ENCODE measurements around the gene RELN. TPM values are rescaled to one million over a fixed set of nuclear protein-coding genes. Genes with fewer than 3 reads are reported as not detected.

The RELN gene
- polyA plus RNA-seq, 1 donor (not counting 4 experiments of a cell fraction or from before 2014, with no cell fraction given): not detected

DNA sequence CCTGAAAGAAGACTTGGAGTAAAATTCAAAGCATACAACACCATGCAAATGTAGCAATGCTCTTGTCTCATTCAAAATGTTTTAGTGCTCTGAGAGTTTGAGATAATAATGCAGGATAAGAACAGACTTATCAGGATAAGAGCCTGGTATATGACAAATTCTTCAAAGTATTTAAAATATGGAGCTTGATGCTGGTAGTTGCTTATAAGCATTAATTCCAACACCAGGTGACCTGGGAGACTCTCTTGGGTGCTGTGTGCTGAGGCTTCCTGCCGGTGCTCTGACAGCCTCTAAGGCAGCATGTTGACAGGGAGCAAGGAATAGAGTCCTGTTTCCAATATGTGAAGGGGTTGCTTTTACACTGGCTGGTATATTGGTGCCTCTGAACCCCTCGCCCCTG is 508.7 kb downstream of the RELN start:
- Histone ChIP-seq H3K4me1 (ENCODE audit: control insufficient read depth, extremely low read depth, insufficient read depth, low read length) (no peaks in the 10 kb centered on the region), H3K4me3 (ENCODE audit: control insufficient read depth in 2 of 3, extremely low read depth in 1 of 3, insufficient read depth in 2 of 3, low read depth in 1 of 3, low read length in 3 of 3) (no peak overlapping the region), H3K27ac (ENCODE audit: control insufficient read depth, insufficient read depth, low read length) (no peak overlapping the region), H3K79me2 (ENCODE audit: control insufficient read depth, insufficient read depth, low read length) (no peaks in the 10 kb centered on the region), H3K4me2 (ENCODE audit: control insufficient read depth, extremely low read depth, insufficient read depth, low read depth, low read length) (no peak overlapping the region), H4K20me1 (ENCODE audit: control insufficient read depth, extremely low read depth, insufficient read depth, low read length) (no peaks in the 10 kb centered on the region), H3K27me3 (ENCODE audit: control insufficient read depth, extremely low read depth, insufficient read depth, low read length) (no peaks in the 10 kb centered on the region), H3K9me1 (ENCODE audit: control insufficient read depth, extremely low read depth, insufficient read depth, low read length) (no peaks in the 10 kb centered on the region), H3K9me3 (ENCODE audit: control insufficient read depth, low read depth, low read length) (no peaks in the 10 kb centered on the region), H3K9ac (ENCODE audit: control insufficient read depth, extremely low read depth, insufficient read depth, low read length) (no peak overlapping the region), H2AFZ (ENCODE audit: control insufficient read depth, low read length) (no peak overlapping the region), H3K36me3 (ENCODE audit: control insufficient read depth in 2 of 2, extremely low read depth in 1 of 2, insufficient read depth in 2 of 2, low read length in 2 of 2) (no peaks in the 10 kb centered on the region)
- dilution Hi-C loops (cut with MboI; ENCODE audit: extremely low pct_ligation_motif_present, low sequenced_read_pairs): no loop called here
- DNase-seq (ENCODE audit: low read depth, low spot score) (no peak), FAIRE-seq (no peak)
- no peak for TF ChIP-seq EZH2 (IDR thresholded peaks at IDR 0.05; ENCODE audit: low read length)
- TF ChIP-seq, protein P1, sequence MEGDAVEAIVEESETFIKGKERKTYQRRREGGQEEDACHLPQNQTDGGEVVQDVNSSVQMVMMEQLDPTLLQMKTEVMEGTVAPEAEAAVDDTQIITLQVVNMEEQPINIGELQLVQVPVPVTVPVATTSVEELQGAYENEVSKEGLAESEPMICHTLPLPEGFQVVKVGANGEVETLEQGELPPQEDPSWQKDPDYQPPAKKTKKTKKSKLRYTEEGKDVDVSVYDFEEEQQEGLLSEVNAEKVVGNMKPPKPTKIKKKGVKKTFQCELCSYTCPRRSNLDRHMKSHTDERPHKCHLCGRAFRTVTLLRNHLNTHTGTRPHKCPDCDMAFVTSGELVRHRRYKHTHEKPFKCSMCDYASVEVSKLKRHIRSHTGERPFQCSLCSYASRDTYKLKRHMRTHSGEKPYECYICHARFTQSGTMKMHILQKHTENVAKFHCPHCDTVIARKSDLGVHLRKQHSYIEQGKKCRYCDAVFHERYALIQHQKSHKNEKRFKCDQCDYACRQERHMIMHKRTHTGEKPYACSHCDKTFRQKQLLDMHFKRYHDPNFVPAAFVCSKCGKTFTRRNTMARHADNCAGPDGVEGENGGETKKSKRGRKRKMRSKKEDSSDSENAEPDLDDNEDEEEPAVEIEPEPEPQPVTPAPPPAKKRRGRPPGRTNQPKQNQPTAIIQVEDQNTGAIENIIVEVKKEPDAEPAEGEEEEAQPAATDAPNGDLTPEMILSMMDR (optimal IDR thresholded peaks at IDR 0.05 in 1 of 3, IDR thresholded peaks at IDR 0.05 in 1 of 3, conservative IDR thresholded peaks at IDR 0.05 in 1 of 3; ENCODE audit: extremely low read depth in 1 of 3, insufficient read depth in 2 of 3, low read length in 3 of 3): no peak

DNA sequence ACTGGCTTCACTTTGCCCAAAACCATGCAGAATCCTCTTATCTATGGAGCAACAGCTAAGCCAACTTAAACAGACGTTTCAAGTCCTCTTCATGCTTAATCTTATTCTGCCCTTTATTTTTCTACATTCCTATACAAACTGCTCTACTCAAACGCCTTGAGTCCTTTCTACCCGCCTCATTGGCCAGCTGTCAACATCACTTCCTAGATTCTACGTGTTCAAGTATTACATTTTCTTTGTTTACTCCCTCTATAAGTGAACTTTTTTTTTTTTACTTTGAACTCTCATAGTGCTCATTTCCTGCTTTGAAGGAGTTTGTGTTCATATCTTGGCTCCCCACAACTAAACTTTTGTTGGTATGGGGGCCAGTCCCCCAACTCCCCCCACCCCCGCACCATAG is 514.5 kb downstream of the RELN start:
- Histone ChIP-seq H3K4me1 (ENCODE audit: control insufficient read depth, extremely low read depth, insufficient read depth, low read length) (no peaks in the 10 kb centered on the region), H3K9ac (ENCODE audit: control insufficient read depth, extremely low read depth, insufficient read depth, low read length) (no peak overlapping the region), H3K9me3 (ENCODE audit: control insufficient read depth, low read depth, low read length) (no peaks in the 10 kb centered on the region), H3K27ac (ENCODE audit: control insufficient read depth, insufficient read depth, low read length) (no peak overlapping the region), H3K27me3 (ENCODE audit: control insufficient read depth, extremely low read depth, insufficient read depth, low read length) (no peaks in the 10 kb centered on the region), H3K4me2 (ENCODE audit: control insufficient read depth, extremely low read depth, insufficient read depth, low read depth, low read length) (no peak overlapping the region), H3K79me2 (ENCODE audit: control insufficient read depth, insufficient read depth, low read length) (no peaks in the 10 kb centered on the region), H3K4me3 (ENCODE audit: control insufficient read depth in 2 of 3, extremely low read depth in 1 of 3, insufficient read depth in 2 of 3, low read depth in 1 of 3, low read length in 3 of 3) (no peak overlapping the region), H3K9me1 (ENCODE audit: control insufficient read depth, extremely low read depth, insufficient read depth, low read length) (no peaks in the 10 kb centered on the region), H3K36me3 (ENCODE audit: control insufficient read depth in 2 of 2, extremely low read depth in 1 of 2, insufficient read depth in 2 of 2, low read length in 2 of 2) (no peaks in the 10 kb centered on the region), H2AFZ (ENCODE audit: control insufficient read depth, low read length) (no peak overlapping the region), H4K20me1 (ENCODE audit: control insufficient read depth, extremely low read depth, insufficient read depth, low read length) (no peaks in the 10 kb centered on the region)
- dilution Hi-C loops (cut with MboI; ENCODE audit: extremely low pct_ligation_motif_present, low sequenced_read_pairs): no loop called here
- TF ChIP-seq, protein P1 (optimal IDR thresholded peaks at IDR 0.05 in 1 of 3, IDR thresholded peaks at IDR 0.05 in 1 of 3, conservative IDR thresholded peaks at IDR 0.05 in 1 of 3; ENCODE audit: extremely low read depth in 1 of 3, insufficient read depth in 2 of 3, low read length in 3 of 3): no peak
- no peak for TF ChIP-seq EZH2 (IDR thresholded peaks at IDR 0.05; ENCODE audit: low read length)
- FAIRE-seq: no peak
- no peak for DNase-seq (ENCODE audit: low read depth, low spot score)

Measured in keratinocyte (primary cell).